ENCODE data around the gene PRDX1.

Gene PRDX1

GRCh38 chr1:45501505-45501859 is 20.2 kb downstream of the PRDX1 start:
- peaks cover 3 to 12% of the 10 kb centered on the region in 2 experiments for H3K4me1 ChIP-seq (ENCODE audit: control insufficient read depth in 1 of 2, insufficient read depth in 2 of 2, low read length in 2 of 2)
- no peak overlapping the region for H3K4ac ChIP-seq (ENCODE audit: low read depth, low read length)
- no peak overlapping the region for H4K91ac ChIP-seq (ENCODE audit: low read depth, low read length)
- no peak overlapping the region for H4K12ac ChIP-seq (ENCODE audit: low read depth, low read length)
- peaks cover 5% of the 10 kb centered on the region for H3K79me1 ChIP-seq (ENCODE audit: low read length)
- no peak overlapping the region for H2BK5ac ChIP-seq (ENCODE audit: low read depth, low read length, poor library complexity)
- H3K36me3 ChIP-seq (ENCODE audit: control insufficient read depth in 1 of 2, insufficient read depth in 2 of 2, low read length in 2 of 2), result no peaks in the 10 kb centered on the region
- H2BK12ac ChIP-seq (ENCODE audit: low read length), result no peak overlapping the region
- no peak overlapping the region for H3K27ac ChIP-seq (ENCODE audit: low read depth, low read length)
- no peak overlapping the region for H3K4me2 ChIP-seq (ENCODE audit: low read length)
- H2AFZ ChIP-seq (ENCODE audit: insufficient read depth, low read length, poor library complexity), result no peak overlapping the region
- H3K14ac ChIP-seq (ENCODE audit: low read length), result no peak overlapping the region
- no peaks in the 10 kb centered on the region for H3K9me3 ChIP-seq (ENCODE audit: insufficient read depth, low read depth, low read length)
- no peak overlapping the region for H2AK5ac ChIP-seq (ENCODE audit: low read length)
- H3K79me2 ChIP-seq (ENCODE audit: control insufficient read depth, insufficient read depth, low read length, poor library complexity), result peaks cover 4% of the 10 kb centered on the region
- no peaks in the 10 kb centered on the region for H3K27me3 ChIP-seq (ENCODE audit: insufficient read depth, low read length)
- no peak overlapping the region for H3K4me3 ChIP-seq (ENCODE audit: low read depth, low read length)
- no CpG with 5 or more reads among the region's 2 CpGs for WGBS (ENCODE audit: extremely low coverage, insufficient coverage, insufficient read length)
- DNase-seq, result no peak
- no peak overlapping the region for H4K8ac ChIP-seq (ENCODE audit: low read depth, low read length)
- no peak overlapping the region for H2BK120ac ChIP-seq (ENCODE audit: insufficient read depth, low read length, poor library complexity)
- H3K18ac ChIP-seq (ENCODE audit: low read length), result no peak overlapping the region
- H3K9ac ChIP-seq (ENCODE audit: low read length), result no peak overlapping the region
- H3K23ac ChIP-seq (ENCODE audit: low read length), result peak overlapping the region; percentile 25

- no peak overlapping the region for H3K23ac ChIP-seq (ENCODE audit: low read length)
- peak overlapping the region; percentile 92 for H2AFZ ChIP-seq (ENCODE audit: insufficient read depth, low read length, poor library complexity)
- H4K91ac ChIP-seq (ENCODE audit: low read depth, low read length), result peak overlapping the region; percentile 42
- no peak overlapping the region for H2BK12ac ChIP-seq (ENCODE audit: low read length)
- H3K4me1 ChIP-seq (ENCODE audit: control insufficient read depth in 1 of 2, insufficient read depth in 2 of 2, low read length in 2 of 2), result peaks cover 3 to 12% of the 10 kb centered on the region in 2 experiments
- H4K12ac ChIP-seq (ENCODE audit: low read depth, low read length), result peak overlapping the region; percentile 46
- H3K9ac ChIP-seq (ENCODE audit: low read length), result peak overlapping the region; percentile 82
- H3K4ac ChIP-seq (ENCODE audit: low read depth, low read length), result peak overlapping the region; percentile 14
- peak overlapping the region; percentile 97 for H3K4me2 ChIP-seq (ENCODE audit: low read length)
- no peaks in the 10 kb centered on the region for H3K9me3 ChIP-seq (ENCODE audit: insufficient read depth, low read depth, low read length)
- H3K27ac ChIP-seq (ENCODE audit: low read depth, low read length), result peak overlapping the region; percentile 21
- no peaks in the 10 kb centered on the region for H3K36me3 ChIP-seq (ENCODE audit: control insufficient read depth in 1 of 2, insufficient read depth in 2 of 2, low read length in 2 of 2)
- peak overlapping the region; percentile 94 for H4K8ac ChIP-seq (ENCODE audit: low read depth, low read length)
- peak overlapping the region; percentile 76 for H3K18ac ChIP-seq (ENCODE audit: low read length)
- H2BK120ac ChIP-seq (ENCODE audit: insufficient read depth, low read length, poor library complexity), result peak overlapping the region; percentile 78
- H2AK5ac ChIP-seq (ENCODE audit: low read length), result no peak overlapping the region
- no peak for DNase-seq
- no peak overlapping the region for H2BK5ac ChIP-seq (ENCODE audit: low read depth, low read length, poor library complexity)
- H3K14ac ChIP-seq (ENCODE audit: low read length), result peak overlapping the region; percentile 86
- H3K79me1 ChIP-seq (ENCODE audit: low read length), result peaks cover 5% of the 10 kb centered on the region
- peak overlapping the region; percentile 82 for H3K4me3 ChIP-seq (ENCODE audit: low read depth, low read length)
- H3K27me3 ChIP-seq (ENCODE audit: insufficient read depth, low read length), result no peaks in the 10 kb centered on the region
- WGBS (ENCODE audit: extremely low coverage, insufficient coverage, insufficient read length), result no CpG with 5 or more reads among the region's 7 CpGs
- H3K79me2 ChIP-seq (ENCODE audit: control insufficient read depth, insufficient read depth, low read length, poor library complexity), result peaks cover 4% of the 10 kb centered on the region
Measured at GRCh38 chr1:45499415-45499769, 22.3 kb downstream of the PRDX1 start.

DNA sequence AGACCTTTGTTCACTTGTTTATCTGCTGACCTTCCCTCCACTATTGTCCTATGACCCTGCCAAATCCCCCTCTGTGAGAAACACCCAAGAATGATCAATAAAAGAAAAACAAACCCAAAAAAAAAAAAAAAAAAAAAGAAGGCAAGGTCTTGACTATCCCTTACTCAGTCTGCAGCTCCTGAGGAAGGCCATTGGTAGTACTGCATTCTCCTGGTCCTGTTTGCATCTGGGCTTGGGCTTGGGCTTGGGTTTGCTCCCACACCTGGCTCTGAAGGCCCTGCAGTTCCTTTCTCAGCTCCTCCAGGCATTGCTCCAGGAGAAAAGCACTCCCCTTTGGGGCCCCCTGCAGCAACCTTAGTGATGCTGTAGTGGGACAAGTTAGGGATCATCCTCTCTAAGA is 23.4 kb downstream of the PRDX1 start:
- Histone ChIP-seq H3K27me3 (ENCODE audit: insufficient read depth, low read length) (no peaks in the 10 kb centered on the region), H3K79me1 (ENCODE audit: low read length) (peaks cover 5% of the 10 kb centered on the region), H2AFZ (ENCODE audit: insufficient read depth, low read length, poor library complexity) (no peak overlapping the region), H2BK5ac (ENCODE audit: low read depth, low read length, poor library complexity) (no peak overlapping the region), H3K27ac (ENCODE audit: low read depth, low read length) (no peak overlapping the region), H3K4me3 (ENCODE audit: low read depth, low read length) (no peak overlapping the region), H3K4me2 (ENCODE audit: low read length) (no peak overlapping the region), H3K79me2 (ENCODE audit: control insufficient read depth, insufficient read depth, low read length, poor library complexity) (peaks cover 4% of the 10 kb centered on the region), H3K23ac (ENCODE audit: low read length) (no peak overlapping the region), H4K12ac (ENCODE audit: low read depth, low read length) (no peak overlapping the region), H2BK12ac (ENCODE audit: low read length) (no peak overlapping the region), H3K9me3 (ENCODE audit: insufficient read depth, low read depth, low read length) (no peaks in the 10 kb centered on the region), H3K14ac (ENCODE audit: low read length) (no peak overlapping the region), H4K91ac (ENCODE audit: low read depth, low read length) (no peak overlapping the region), H4K8ac (ENCODE audit: low read depth, low read length) (no peak overlapping the region), H3K9ac (ENCODE audit: low read length) (no peak overlapping the region), H3K4me1 (ENCODE audit: control insufficient read depth in 1 of 2, insufficient read depth in 2 of 2, low read length in 2 of 2) (peaks cover 3 to 12% of the 10 kb centered on the region in 2 experiments), H2BK120ac (ENCODE audit: insufficient read depth, low read length, poor library complexity) (no peak overlapping the region), H2AK5ac (ENCODE audit: low read length) (no peak overlapping the region), H3K4ac (ENCODE audit: low read depth, low read length) (no peak overlapping the region), H3K18ac (ENCODE audit: low read length) (no peak overlapping the region), H3K36me3 (ENCODE audit: control insufficient read depth in 1 of 2, insufficient read depth in 2 of 2, low read length in 2 of 2) (no peaks in the 10 kb centered on the region)
- DNase-seq, result no peak

DNA sequence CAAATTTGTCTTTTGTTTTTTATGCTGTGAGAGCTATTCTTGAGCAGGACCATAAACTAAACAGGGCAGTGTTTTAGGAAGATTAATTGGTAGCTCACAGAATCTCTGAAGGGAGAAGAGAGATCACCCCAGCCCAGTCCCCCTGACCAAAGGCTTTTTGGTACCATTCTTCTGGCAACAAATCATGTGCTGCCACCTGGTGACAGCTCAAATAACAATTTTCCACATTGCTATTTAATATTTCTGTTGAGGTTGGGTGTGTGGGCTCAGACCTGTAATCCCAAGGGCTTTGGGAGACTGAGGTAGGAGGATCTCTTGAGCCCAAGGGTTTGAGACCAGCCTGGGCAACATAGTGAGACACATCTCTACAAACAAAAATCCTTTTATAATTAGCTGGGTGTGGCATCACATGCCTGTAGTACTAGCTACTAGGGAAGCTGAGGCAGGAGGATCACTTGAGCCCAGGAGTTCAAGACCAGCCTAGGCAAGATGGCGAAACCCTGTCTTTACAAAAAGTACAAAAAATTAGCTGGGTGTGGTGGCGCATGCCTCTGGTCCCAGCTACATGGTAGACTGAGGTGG is 28.5 kb downstream of the PRDX1 start:
- Histone ChIP-seq H4K8ac (ENCODE audit: low read depth, low read length) (no peak overlapping the region), H3K23ac (ENCODE audit: low read length) (no peak overlapping the region), H2BK5ac (ENCODE audit: low read depth, low read length, poor library complexity) (no peak overlapping the region), H3K4me3 (ENCODE audit: low read depth, low read length) (no peak overlapping the region), H3K79me2 (ENCODE audit: control insufficient read depth, insufficient read depth, low read length, poor library complexity) (peaks cover 4% of the 10 kb centered on the region), H4K91ac (ENCODE audit: low read depth, low read length) (no peak overlapping the region), H3K36me3 (ENCODE audit: control insufficient read depth in 1 of 2, insufficient read depth in 2 of 2, low read length in 2 of 2) (no peaks in the 10 kb centered on the region), H3K79me1 (ENCODE audit: low read length) (peaks cover 4% of the 10 kb centered on the region), H3K9me3 (ENCODE audit: insufficient read depth, low read depth, low read length) (no peaks in the 10 kb centered on the region), H3K9ac (ENCODE audit: low read length) (no peak overlapping the region), H3K27ac (ENCODE audit: low read depth, low read length) (no peak overlapping the region), H3K4me1 (ENCODE audit: control insufficient read depth in 1 of 2, insufficient read depth in 2 of 2, low read length in 2 of 2) (no peaks in the 10 kb centered on the region), H2AFZ (ENCODE audit: insufficient read depth, low read length, poor library complexity) (no peak overlapping the region), H3K4ac (ENCODE audit: low read depth, low read length) (no peak overlapping the region), H3K27me3 (ENCODE audit: insufficient read depth, low read length) (no peaks in the 10 kb centered on the region), H2BK12ac (ENCODE audit: low read length) (no peak overlapping the region), H3K18ac (ENCODE audit: low read length) (no peak overlapping the region), H4K12ac (ENCODE audit: low read depth, low read length) (no peak overlapping the region), H2AK5ac (ENCODE audit: low read length) (no peak overlapping the region), H3K14ac (ENCODE audit: low read length) (no peak overlapping the region), H2BK120ac (ENCODE audit: insufficient read depth, low read length, poor library complexity) (no peak overlapping the region), H3K4me2 (ENCODE audit: low read length) (no peak overlapping the region)
- peak; percentile 48 to 80 for DNase-seq
- no CpG with 5 or more reads among the region's 2 CpGs for WGBS (ENCODE audit: extremely low coverage, insufficient coverage, insufficient read length)

Data from trophoblast cell (in vitro differentiated cells and primary cell).